WTC11 (cell line): ENCODE results near the gene DNAH1. TPM values are rescaled to one million over a fixed set of nuclear protein-coding genes. Genes with fewer than 3 reads are reported as not detected.

Experiments used
- ATAC-seq: fragments of 200-7000 bp; cut with Tn5 transposase; 2 replicates; pipeline ENCODE4 v1.10.0; 2021; ENCODE audit warnings: mild to moderate bottlenecking, moderate library complexity
- CTCF ChIA-PET: fragments of 300-600 bp; sonication (Branson Sonifier 250); formaldehyde crosslinking; loops from one replicate; lab custom pipeline; 2021; ENCODE audit warnings: antibody characterized with exemption; lab: Charles Lee
- POLR2A ChIA-PET: fragments of 350-600 bp; sonication (Branson Sonifier 250); formaldehyde crosslinking; loops from one replicate; lab custom pipeline; 2021; ENCODE audit warnings: antibody characterized with exemption; lab: Charles Lee
- DNase-seq: peaks from one replicate; pipeline ENCODE4 v3.0.0; 2021; ENCODE audit warnings: low spot score
- H3K27ac Mint-ChIP-seq: 2 replicates; pipeline ENCODE4 v1.8.0; 2021; ENCODE audit warnings: mixed read lengths
- H3K27me3 Mint-ChIP-seq: 2 replicates; pipeline ENCODE4 v1.8.0; 2021; ENCODE audit warnings: low read depth, mild to moderate bottlenecking, moderate library complexity, mixed read lengths
- H3K36me3 Mint-ChIP-seq: 2 replicates; pipeline ENCODE4 v1.8.0; 2021; ENCODE audit warnings: mixed read lengths
- H3K4me1 Mint-ChIP-seq: 2 replicates; pipeline ENCODE4 v1.8.0; 2022; ENCODE audit warnings: mixed read lengths
- H3K4me3 Mint-ChIP-seq: 2 replicates; pipeline ENCODE4 v1.8.0; 2021; ENCODE audit warnings: mild to moderate bottlenecking, moderate library complexity, mixed read lengths
- H3K9me3 Mint-ChIP-seq: 2 replicates; pipeline ENCODE4 v1.8.0; 2021; ENCODE audit warnings: mixed read lengths
- CREB1 ChIP-seq: sonication (generic); formaldehyde crosslinking; IDR thresholded peaks from 2 replicates; pipeline ENCODE4 v1.8.0; 2023; ENCODE audit warnings: mild to moderate bottlenecking, missing genetic modification reagents
- CREM ChIP-seq: sonication (generic); formaldehyde crosslinking; IDR thresholded peaks from 2 replicates; pipeline ENCODE4 v1.8.1; 2022; ENCODE audit warnings: mild to moderate bottlenecking, missing genetic modification reagents, moderate library complexity
- ESRRA ChIP-seq: sonication (generic); formaldehyde crosslinking; IDR thresholded peaks from 2 replicates; pipeline ENCODE4 v1.8.1; 2022; ENCODE audit warnings: mild to moderate bottlenecking, missing genetic modification reagents, borderline replicate concordance
- FOXJ3 ChIP-seq: sonication (generic); formaldehyde crosslinking; IDR thresholded peaks from 2 replicates; pipeline ENCODE4 v1.9.0; 2021; ENCODE audit warnings: missing genetic modification reagents, mild to moderate bottlenecking, borderline replicate concordance
- FOXP1 ChIP-seq: sonication (generic); formaldehyde crosslinking; IDR thresholded peaks from 2 replicates; pipeline ENCODE4 v1.8.0; 2022; ENCODE audit warnings: missing genetic modification reagents, mild to moderate bottlenecking, moderate library complexity, borderline replicate concordance
- KAT7 ChIP-seq: sonication (generic); formaldehyde crosslinking; IDR thresholded peaks from 2 replicates; pipeline ENCODE4 v1.8.1; 2023; ENCODE audit warnings: missing genetic modification reagents, mild to moderate bottlenecking, borderline replicate concordance
- NR2C2 ChIP-seq: sonication (generic); formaldehyde crosslinking; IDR thresholded peaks from 2 replicates; pipeline ENCODE4 v1.8.0; 2022; ENCODE audit warnings: mild to moderate bottlenecking, missing genetic modification reagents
- TEAD1 ChIP-seq: sonication (generic); formaldehyde crosslinking; IDR thresholded peaks from 2 replicates; pipeline ENCODE4 v1.8.0; 2022; ENCODE audit warnings: mild to moderate bottlenecking, missing genetic modification reagents
- ZBTB21 ChIP-seq: sonication (generic); formaldehyde crosslinking; IDR thresholded peaks from 2 replicates; pipeline ENCODE4 v1.8.1; 2023; ENCODE audit warnings: mild to moderate bottlenecking, missing genetic modification reagents, borderline replicate concordance
- ZNF232 ChIP-seq: sonication (generic); formaldehyde crosslinking; IDR thresholded peaks from 2 replicates; pipeline ENCODE4 v1.8.0; 2022; ENCODE audit warnings: mild to moderate bottlenecking, missing genetic modification reagents
- ZNF396 ChIP-seq: fragments of 250-450 bp; sonication (Bioruptor Pico); IDR thresholded peaks from 2 replicates; pipeline ENCODE4 v1.8.0; 2021; ENCODE audit warnings: mild to moderate bottlenecking, moderate library complexity, borderline replicate concordance
- total RNA-seq: library from RNA; stranded (reverse); gene quantifications from 3 replicates; pipeline ENCODE4 v1.2.3, GENCODE V29; 2021
- TF ChIP-seq, protein P1 (sequence below): sonication (generic); formaldehyde crosslinking; IDR thresholded peaks from 2 replicates; pipeline ENCODE4 v1.8.0; 2023; ENCODE audit warnings: mild to moderate bottlenecking, missing genetic modification reagents
- TF ChIP-seq, protein P2 (sequence below): fragments of 250-450 bp; sonication (Bioruptor Pico); IDR thresholded peaks from 2 replicates; pipeline ENCODE4 v1.9.0; 2021; ENCODE audit warnings: mild to moderate bottlenecking, borderline replicate concordance
- TF ChIP-seq, protein P3 (sequence below): sonication (generic); formaldehyde crosslinking; IDR thresholded peaks from 2 replicates; pipeline ENCODE4 v1.8.1; 2023; ENCODE audit warnings: mild to moderate bottlenecking, missing genetic modification reagents
- TF ChIP-seq, protein P4 (sequence below): fragments of 250-450 bp; sonication (Bioruptor Pico); IDR thresholded peaks from 2 replicates; pipeline ENCODE4 v2.1.2; 2022; ENCODE audit warnings: mild to moderate bottlenecking, moderate library complexity
- TF ChIP-seq, protein P5 (sequence below): sonication (generic); formaldehyde crosslinking; IDR thresholded peaks from 2 replicates; pipeline ENCODE4 v1.8.0; 2023; ENCODE audit warnings: missing genetic modification reagents, mild to moderate bottlenecking, borderline replicate concordance
- TF ChIP-seq, protein P6 (sequence below): sonication (generic); formaldehyde crosslinking; IDR thresholded peaks from 2 replicates; pipeline ENCODE4 v1.8.0; 2022; ENCODE audit warnings: mild to moderate bottlenecking, missing genetic modification reagents
- TF ChIP-seq, protein P7 (sequence below): sonication (generic); formaldehyde crosslinking; IDR thresholded peaks from 2 replicates; pipeline ENCODE4 v1.8.1; 2023; ENCODE audit warnings: mild to moderate bottlenecking, moderate library complexity, missing genetic modification reagents

The DNAH1 gene
- total RNA-seq, 1 experiment from 2014 or later = 1.5 TPM

DNA sequence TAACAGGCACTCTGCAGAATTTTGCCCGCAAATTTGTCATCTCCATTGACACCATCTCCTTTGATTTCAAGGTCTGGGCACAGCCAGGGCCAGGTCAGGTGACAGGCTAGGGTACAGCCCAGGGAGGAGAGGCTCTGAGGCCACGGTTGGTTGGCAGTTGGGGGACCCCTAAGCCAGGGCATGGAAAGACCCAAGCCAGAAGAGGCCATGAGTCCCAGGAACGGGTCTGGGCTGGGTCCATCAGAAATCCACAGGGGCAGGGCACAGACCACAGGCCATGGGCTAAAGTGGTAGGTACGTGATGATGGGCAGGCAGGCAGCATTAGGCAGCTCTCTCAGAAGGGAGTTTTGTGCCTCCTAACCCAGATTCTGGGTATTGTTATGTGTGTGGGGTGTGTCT lies 83.0 kb downstream of the DNAH1 start:
- CTCF ChIA-PET = interaction anchor here (1.4 to 4.7 kb wide), 4 partner anchors 11 to 178 kb away, joined by 3 to 40 read pairs (median 18); no protein-coding TSS in a partner anchor
- ATAC-seq = no peak

More for the DNA sequence above, 83.0 kb downstream of the DNAH1 start:
- no peaks in the 10 kb centered on the region for H3K9me3 Mint-ChIP-seq
- H3K4me3 Mint-ChIP-seq = no peak overlapping the region
- H3K4me1 Mint-ChIP-seq = no peaks in the 10 kb centered on the region
- peaks cover 21% of the 10 kb centered on the region for H3K36me3 Mint-ChIP-seq
- TF ChIP-seq ZNF232 (no peak), ZBTB21 (CRISPR knock-in tag) (no peak), ZNF396 (CRISPR knock-in tag) (no peak), CREB1 (CRISPR knock-in tag) (no peak), NR2C2 (CRISPR knock-in tag) (no peak), CREM (no peak), FOXP1 (CRISPR knock-in tag) (no peak), FOXJ3 (no peak), ESRRA (CRISPR knock-in tag) (no peak), TEAD1 (CRISPR knock-in tag) (no peak), KAT7 (CRISPR knock-in tag) (no peak)
- TF ChIP-seq, protein P1, sequence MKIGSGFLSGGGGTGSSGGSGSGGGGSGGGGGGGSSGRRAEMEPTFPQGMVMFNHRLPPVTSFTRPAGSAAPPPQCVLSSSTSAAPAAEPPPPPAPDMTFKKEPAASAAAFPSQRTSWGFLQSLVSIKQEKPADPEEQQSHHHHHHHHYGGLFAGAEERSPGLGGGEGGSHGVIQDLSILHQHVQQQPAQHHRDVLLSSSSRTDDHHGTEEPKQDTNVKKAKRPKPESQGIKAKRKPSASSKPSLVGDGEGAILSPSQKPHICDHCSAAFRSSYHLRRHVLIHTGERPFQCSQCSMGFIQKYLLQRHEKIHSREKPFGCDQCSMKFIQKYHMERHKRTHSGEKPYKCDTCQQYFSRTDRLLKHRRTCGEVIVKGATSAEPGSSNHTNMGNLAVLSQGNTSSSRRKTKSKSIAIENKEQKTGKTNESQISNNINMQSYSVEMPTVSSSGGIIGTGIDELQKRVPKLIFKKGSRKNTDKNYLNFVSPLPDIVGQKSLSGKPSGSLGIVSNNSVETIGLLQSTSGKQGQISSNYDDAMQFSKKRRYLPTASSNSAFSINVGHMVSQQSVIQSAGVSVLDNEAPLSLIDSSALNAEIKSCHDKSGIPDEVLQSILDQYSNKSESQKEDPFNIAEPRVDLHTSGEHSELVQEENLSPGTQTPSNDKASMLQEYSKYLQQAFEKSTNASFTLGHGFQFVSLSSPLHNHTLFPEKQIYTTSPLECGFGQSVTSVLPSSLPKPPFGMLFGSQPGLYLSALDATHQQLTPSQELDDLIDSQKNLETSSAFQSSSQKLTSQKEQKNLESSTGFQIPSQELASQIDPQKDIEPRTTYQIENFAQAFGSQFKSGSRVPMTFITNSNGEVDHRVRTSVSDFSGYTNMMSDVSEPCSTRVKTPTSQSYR (CRISPR knock-in tag) = no peak
- TF ChIP-seq, protein P2, sequence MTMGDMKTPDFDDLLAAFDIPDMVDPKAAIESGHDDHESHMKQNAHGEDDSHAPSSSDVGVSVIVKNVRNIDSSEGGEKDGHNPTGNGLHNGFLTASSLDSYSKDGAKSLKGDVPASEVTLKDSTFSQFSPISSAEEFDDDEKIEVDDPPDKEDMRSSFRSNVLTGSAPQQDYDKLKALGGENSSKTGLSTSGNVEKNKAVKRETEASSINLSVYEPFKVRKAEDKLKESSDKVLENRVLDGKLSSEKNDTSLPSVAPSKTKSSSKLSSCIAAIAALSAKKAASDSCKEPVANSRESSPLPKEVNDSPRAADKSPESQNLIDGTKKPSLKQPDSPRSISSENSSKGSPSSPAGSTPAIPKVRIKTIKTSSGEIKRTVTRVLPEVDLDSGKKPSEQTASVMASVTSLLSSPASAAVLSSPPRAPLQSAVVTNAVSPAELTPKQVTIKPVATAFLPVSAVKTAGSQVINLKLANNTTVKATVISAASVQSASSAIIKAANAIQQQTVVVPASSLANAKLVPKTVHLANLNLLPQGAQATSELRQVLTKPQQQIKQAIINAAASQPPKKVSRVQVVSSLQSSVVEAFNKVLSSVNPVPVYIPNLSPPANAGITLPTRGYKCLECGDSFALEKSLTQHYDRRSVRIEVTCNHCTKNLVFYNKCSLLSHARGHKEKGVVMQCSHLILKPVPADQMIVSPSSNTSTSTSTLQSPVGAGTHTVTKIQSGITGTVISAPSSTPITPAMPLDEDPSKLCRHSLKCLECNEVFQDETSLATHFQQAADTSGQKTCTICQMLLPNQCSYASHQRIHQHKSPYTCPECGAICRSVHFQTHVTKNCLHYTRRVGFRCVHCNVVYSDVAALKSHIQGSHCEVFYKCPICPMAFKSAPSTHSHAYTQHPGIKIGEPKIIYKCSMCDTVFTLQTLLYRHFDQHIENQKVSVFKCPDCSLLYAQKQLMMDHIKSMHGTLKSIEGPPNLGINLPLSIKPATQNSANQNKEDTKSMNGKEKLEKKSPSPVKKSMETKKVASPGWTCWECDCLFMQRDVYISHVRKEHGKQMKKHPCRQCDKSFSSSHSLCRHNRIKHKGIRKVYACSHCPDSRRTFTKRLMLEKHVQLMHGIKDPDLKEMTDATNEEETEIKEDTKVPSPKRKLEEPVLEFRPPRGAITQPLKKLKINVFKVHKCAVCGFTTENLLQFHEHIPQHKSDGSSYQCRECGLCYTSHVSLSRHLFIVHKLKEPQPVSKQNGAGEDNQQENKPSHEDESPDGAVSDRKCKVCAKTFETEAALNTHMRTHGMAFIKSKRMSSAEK = no peak
- TF ChIP-seq, protein P3, sequence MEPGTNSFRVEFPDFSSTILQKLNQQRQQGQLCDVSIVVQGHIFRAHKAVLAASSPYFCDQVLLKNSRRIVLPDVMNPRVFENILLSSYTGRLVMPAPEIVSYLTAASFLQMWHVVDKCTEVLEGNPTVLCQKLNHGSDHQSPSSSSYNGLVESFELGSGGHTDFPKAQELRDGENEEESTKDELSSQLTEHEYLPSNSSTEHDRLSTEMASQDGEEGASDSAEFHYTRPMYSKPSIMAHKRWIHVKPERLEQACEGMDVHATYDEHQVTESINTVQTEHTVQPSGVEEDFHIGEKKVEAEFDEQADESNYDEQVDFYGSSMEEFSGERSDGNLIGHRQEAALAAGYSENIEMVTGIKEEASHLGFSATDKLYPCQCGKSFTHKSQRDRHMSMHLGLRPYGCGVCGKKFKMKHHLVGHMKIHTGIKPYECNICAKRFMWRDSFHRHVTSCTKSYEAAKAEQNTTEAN = no peak
- TF ChIP-seq, protein P4, sequence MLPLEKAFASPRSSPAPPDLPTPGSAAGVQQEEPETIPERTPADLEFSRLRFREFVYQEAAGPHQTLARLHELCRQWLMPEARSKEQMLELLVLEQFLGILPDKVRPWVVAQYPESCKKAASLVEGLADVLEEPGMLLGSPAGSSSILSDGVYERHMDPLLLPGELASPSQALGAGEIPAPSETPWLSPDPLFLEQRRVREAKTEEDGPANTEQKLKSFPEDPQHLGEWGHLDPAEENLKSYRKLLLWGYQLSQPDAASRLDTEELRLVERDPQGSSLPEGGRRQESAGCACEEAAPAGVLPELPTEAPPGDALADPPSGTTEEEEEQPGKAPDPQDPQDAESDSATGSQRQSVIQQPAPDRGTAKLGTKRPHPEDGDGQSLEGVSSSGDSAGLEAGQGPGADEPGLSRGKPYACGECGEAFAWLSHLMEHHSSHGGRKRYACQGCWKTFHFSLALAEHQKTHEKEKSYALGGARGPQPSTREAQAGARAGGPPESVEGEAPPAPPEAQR (CRISPR knock-in tag) = no peak
- TF ChIP-seq, protein P5, sequence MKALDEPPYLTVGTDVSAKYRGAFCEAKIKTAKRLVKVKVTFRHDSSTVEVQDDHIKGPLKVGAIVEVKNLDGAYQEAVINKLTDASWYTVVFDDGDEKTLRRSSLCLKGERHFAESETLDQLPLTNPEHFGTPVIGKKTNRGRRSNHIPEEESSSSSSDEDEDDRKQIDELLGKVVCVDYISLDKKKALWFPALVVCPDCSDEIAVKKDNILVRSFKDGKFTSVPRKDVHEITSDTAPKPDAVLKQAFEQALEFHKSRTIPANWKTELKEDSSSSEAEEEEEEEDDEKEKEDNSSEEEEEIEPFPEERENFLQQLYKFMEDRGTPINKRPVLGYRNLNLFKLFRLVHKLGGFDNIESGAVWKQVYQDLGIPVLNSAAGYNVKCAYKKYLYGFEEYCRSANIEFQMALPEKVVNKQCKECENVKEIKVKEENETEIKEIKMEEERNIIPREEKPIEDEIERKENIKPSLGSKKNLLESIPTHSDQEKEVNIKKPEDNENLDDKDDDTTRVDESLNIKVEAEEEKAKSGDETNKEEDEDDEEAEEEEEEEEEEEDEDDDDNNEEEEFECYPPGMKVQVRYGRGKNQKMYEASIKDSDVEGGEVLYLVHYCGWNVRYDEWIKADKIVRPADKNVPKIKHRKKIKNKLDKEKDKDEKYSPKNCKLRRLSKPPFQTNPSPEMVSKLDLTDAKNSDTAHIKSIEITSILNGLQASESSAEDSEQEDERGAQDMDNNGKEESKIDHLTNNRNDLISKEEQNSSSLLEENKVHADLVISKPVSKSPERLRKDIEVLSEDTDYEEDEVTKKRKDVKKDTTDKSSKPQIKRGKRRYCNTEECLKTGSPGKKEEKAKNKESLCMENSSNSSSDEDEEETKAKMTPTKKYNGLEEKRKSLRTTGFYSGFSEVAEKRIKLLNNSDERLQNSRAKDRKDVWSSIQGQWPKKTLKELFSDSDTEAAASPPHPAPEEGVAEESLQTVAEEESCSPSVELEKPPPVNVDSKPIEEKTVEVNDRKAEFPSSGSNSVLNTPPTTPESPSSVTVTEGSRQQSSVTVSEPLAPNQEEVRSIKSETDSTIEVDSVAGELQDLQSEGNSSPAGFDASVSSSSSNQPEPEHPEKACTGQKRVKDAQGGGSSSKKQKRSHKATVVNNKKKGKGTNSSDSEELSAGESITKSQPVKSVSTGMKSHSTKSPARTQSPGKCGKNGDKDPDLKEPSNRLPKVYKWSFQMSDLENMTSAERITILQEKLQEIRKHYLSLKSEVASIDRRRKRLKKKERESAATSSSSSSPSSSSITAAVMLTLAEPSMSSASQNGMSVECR (CRISPR knock-in tag) = no peak
- TF ChIP-seq, protein P6, sequence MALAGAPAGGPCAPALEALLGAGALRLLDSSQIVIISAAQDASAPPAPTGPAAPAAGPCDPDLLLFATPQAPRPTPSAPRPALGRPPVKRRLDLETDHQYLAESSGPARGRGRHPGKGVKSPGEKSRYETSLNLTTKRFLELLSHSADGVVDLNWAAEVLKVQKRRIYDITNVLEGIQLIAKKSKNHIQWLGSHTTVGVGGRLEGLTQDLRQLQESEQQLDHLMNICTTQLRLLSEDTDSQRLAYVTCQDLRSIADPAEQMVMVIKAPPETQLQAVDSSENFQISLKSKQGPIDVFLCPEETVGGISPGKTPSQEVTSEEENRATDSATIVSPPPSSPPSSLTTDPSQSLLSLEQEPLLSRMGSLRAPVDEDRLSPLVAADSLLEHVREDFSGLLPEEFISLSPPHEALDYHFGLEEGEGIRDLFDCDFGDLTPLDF (CRISPR knock-in tag) = no peak
- TF ChIP-seq, protein P7, sequence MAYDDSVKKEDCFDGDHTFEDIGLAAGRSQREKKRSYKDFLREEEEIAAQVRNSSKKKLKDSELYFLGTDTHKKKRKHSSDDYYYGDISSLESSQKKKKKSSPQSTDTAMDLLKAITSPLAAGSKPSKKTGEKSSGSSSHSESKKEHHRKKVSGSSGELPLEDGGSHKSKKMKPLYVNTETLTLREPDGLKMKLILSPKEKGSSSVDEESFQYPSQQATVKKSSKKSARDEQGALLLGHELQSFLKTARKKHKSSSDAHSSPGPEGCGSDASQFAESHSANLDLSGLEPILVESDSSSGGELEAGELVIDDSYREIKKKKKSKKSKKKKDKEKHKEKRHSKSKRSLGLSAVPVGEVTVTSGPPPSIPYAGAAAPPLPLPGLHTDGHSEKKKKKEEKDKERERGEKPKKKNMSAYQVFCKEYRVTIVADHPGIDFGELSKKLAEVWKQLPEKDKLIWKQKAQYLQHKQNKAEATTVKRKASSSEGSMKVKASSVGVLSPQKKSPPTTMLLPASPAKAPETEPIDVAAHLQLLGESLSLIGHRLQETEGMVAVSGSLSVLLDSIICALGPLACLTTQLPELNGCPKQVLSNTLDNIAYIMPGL (CRISPR knock-in tag) = no peak
- POLR2A ChIA-PET = interaction anchor here (1.2 kb wide), 1 partner anchor 10 kb away, joined by 4 read pairs; no protein-coding TSS in a partner anchor
- peaks cover 5% of the 10 kb centered on the region; the same call in 1 of the 2 replicates for H3K27me3 Mint-ChIP-seq
- DNase-seq = no peak
- H3K27ac Mint-ChIP-seq = no peak overlapping the region
